HG03342 (cell line): ENCODE results near the gene REPS1.
"Not testable (repeated sequence)": the region's sequence is repeated elsewhere in the genome, so short reads cannot be mapped to it uniquely, and the experiment has no call there.

Source experiments
- ATAC-seq: cut with Tn5 transposase; IDR thresholded peaks from one replicate; pipeline ENCODE4 v1.9.1; 2021; ENCODE audit warnings: mild to moderate bottlenecking, moderate library complexity; ENCODE audit not compliant: unreplicated experiment

REPS1 gene

GRCh38 chr6:138971601-138972000, 16.5 kb downstream of the REPS1 start:
- no peak for ATAC-seq

DNA sequence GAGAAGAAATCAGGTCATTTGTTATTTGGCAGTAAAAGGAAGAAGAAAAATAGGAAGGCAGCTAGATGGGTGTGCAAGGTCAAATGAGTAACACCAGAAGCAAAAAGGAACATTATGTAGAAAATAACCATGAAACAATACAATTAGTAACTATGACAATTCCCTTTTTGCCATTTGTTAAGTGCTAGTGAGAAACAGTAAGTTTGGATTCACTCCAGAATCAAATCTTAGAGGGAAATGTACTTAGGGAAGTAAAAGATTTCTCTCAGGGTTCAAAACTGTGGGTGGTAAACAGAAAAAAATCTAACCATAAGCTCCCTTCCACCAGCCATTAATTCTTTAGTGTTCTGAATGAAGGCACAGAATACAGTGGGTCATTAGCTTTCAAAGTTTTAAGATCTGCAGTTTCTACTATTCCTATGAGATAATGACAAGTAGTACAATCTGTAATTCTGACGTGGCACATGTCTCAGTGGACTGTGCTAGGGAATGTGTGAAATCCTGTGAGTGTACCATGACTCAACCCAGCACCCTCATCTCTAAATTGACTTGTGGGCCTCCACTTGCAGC, 17.1 kb downstream of the REPS1 start:
- ATAC-seq = no peak

DNA sequence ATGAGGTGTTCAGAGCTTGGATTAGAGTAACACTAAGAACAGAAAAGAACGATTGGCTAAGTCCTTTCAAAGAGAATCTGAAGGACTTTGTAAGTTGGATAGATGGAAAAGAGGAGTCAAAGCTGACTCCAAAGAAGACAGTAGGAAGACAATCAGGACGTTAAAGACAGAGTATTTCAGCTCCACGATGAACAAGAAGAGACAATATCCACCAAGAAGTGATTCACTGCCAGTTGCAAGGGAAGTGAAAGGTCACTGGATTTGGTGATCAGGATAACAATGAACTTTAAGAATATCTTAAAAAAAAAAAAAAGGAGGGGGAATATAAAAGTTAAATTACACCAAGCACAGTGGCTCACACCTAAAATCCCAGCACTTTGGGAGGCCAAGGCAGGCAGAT, 17.9 kb downstream of the REPS1 start:
- no peak for ATAC-seq

DNA sequence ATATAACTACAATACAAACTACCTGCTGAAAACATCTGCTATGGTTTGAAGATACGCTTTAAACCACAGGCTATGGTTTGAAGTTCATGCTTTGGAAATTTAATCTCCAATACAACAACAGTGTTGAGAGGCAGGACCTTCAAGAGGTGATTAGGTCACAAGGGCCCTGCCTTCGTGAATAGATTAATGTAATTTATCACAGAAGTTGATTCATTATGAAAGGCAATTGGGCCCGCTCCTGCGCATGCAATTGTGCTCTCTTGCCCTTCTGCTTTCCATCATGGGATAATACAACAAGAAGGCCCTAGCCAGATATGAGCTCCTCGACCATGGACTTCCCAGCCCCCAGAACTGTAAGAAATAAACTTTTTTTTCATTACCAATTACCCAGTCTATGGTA, 21.2 kb downstream of the REPS1 start:
- ATAC-seq = no peak

- no peak for ATAC-seq
Observed at GRCh38 chr6:138965971-138966370, 22.1 kb downstream of the REPS1 start.

DNA sequence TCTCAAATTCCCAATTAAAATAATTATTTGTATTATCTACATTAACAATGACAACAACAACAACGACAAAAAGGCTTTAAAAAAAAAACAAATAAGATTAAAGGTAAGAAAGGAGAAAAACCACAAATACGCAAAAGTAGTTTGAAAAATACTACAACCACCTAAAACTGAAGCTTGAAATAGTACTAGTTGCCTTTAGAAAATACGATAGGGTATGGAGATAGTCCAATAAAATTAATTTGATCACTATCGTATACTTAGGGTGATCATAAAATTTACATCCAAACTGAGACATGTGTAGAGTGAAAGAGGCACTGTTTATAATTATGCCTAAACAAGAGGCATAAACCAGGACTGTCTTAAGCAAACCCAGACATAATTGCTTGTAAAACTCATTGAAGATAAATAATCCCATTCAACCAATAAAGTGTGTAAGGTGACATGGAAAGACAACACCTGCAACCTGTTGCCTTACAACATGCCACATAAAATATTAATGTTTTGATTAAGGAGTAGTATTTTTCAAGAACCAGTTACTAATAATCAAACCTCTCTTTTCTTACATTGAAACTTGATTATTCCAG, 22.7 kb downstream of the REPS1 start:
- no peak for ATAC-seq

- no peak for ATAC-seq
Observed at GRCh38 chr6:138964012-138964411, 24.0 kb downstream of the REPS1 start.

- ATAC-seq = no peak
Observed at GRCh38 chr6:138963531-138963930, 24.5 kb downstream of the REPS1 start.

DNA sequence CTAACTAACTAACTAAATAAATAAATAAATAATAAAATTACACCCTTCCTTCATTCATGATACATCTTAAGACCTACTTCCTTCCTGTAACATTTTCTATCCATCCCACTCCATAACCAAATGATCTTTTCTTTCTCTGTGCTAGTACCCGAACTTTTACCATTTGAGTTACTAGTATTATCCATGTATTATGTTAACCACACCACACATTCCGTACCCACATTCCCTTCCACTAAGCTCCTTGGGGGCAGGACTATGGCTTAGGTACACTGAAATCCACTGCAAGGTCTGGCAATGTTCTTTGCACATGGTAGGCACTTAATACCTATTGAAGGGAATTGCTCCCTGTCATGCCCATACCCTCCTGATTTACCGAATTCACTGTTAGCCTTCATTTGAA, 24.9 kb downstream of the REPS1 start:
- no peak for ATAC-seq

GRCh38 chr6:138959521-138959920, 28.5 kb downstream of the REPS1 start:
- no peak for ATAC-seq

DNA sequence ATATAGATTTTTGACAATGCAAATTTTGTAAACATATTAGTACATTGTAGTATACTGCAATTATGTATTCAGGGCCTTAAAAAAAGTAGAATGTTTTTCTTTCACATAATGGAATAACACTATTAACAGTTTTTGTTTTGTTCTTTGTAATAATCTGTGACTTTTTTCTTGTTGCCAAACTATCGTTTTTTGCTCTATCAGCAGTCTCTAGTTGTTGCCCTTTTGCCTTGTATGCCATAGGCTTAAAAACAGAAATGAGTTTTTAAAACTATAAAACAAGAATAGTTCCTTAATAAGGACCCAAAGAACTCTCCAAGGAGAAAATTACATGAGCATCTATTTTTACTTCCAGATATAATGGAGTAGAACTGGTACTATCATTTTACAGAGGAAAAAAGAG, 29.5 kb downstream of the REPS1 start:
- ATAC-seq = no peak

DNA sequence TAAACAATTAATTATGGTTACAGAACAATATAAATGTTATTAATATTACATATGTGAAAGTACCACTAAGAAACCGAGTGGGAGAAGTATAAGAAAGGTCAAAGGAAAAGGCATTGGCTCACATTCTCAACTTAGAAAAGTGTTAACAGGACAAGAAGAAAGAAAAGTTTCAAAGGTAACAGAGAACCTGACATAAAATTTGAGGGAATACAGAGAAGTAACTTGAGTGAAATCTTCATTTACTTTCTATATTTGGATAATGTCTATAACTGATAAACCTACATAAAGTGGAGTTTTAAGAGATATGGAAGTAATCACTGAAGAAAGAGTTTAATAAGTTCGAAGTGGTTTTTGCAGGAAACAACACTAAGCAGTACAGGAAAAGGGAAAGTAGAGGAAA, 30.1 kb downstream of the REPS1 start:
- no peak for ATAC-seq

DNA sequence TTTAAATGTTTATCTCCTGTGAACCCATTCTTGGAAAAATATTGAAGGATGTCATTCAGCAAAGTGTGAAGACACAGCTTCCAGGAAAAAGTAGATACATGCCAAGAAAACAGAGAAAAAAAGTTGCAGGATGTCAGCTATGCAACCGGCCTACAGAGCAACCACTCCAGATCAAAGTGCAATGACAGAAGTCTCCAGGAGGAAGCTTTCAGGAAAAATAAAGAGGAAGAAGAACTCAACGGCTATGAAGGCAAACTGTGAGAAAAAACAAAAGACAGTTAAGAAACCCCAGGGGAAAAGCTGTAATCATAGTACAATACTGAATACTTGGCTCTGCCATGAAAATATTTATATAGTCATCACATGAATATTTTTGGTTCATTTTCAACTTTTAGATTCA, 30.6 kb downstream of the REPS1 start:
- ATAC-seq = no peak

GRCh38 chr6:138956244-138956924, 31.7 kb downstream of the REPS1 start:
- ATAC-seq = no peak

GRCh38 chr6:138955262-138955661, 32.8 kb downstream of the REPS1 start:
- ATAC-seq = no peak

DNA sequence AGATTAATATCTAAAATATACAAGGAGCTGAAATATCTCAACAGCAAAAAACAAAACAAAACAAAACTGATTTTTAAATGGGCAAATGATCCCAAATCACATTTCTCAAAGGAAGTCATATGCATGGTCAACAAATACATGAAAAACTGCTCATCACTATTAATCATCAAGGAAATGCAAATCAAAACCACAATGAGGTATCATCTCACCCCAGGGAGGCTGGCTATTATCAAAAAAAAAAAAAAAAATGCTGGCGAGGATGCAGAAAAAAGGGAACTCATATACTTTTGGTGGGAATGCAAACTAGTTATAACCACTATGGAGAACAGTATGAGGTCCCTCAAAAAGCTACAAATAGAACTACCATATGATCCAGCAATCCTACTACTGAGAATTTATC, 34.6 kb downstream of the REPS1 start:
- ATAC-seq = peak; percentile 47

- no peak for ATAC-seq
Observed at GRCh38 chr6:138948546-138949179, 39.4 kb downstream of the REPS1 start.

GRCh38 chr6:138948004-138948403, 40.0 kb downstream of the REPS1 start:
- ATAC-seq = no peak

DNA sequence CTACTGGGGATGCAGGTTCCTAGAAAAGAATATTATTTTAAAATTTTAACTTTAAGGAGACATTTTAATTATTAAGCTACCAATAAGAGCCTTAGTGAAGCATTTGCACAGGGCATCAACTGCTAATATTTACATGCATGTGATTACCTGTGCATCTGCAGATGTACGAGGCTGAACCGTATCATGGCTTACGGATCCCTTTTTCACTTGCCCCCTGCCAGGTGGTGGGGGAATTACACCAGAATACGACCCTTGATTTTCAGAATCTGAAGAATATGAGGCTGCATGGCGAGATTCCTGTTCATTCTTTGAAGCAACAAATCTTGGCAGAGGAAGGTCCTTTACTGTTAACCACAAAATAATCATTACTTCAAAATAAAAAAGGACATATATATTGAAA, 42.7 kb downstream of the REPS1 start:
- ATAC-seq = no peak

- peak; percentile 59 for ATAC-seq
Observed at GRCh38 chr6:138944412-138944811, 43.6 kb downstream of the REPS1 start.

- ATAC-seq = no peak
Observed at GRCh38 chr6:138943089-138943625, 44.9 kb downstream of the REPS1 start.

GRCh38 chr6:138936873-138937272, 51.2 kb downstream of the REPS1 start:
- ATAC-seq = not testable (repeated sequence)
